HEK293 (cell line): ENCODE measurements around the gene BRCA1.

Source experiments
- CTCF ChIA-PET: fragments of 350-600 bp; formaldehyde crosslinking; extraction: SDS; loops from one replicate; lab custom pipeline; 2021; ENCODE audit warnings: antibody characterized with exemption; lab: Yijun Ruan, JAX
- POLR2A ChIA-PET: fragments of 300-600 bp; formaldehyde crosslinking; extraction: SDS; loops from one replicate; lab custom pipeline; 2020; ENCODE audit warnings: antibody characterized with exemption, inconsistent platforms; lab: Yijun Ruan, JAX
- H3K27ac ChIP-seq: fragments of 200-500 bp; sonication (Bioruptor generic); 2 replicates; pipeline ENCODE4 v1.5.1; 2014; ENCODE audit warnings: low read depth, low read length, control low read depth, inconsistent platforms; ENCODE audit errors: extremely low read depth
- H3K36me3 ChIP-seq, 2 experiments: fragments of 200-500 bp in 1 of 2; sonication (Bioruptor generic) in 1 of 2; 1 replicate in 1 of 2; 2 replicates in 1 of 2; pipeline ENCODE4 v1.5.1; 2014 to 2017; ENCODE audit warnings: inconsistent platforms in 2 of 2, low read length in 2 of 2; ENCODE audit not compliant: control insufficient read depth in 2 of 2, insufficient read depth in 1 of 2
- H3K4me1 ChIP-seq: fragments of 200-500 bp; sonication (Bioruptor generic); 2 replicates; pipeline ENCODE4 v1.5.1; 2014; ENCODE audit warnings: mild to moderate bottlenecking, low read length, inconsistent platforms; ENCODE audit not compliant: control insufficient read depth, insufficient read depth
- H3K4me3 ChIP-seq: 2 replicates; pipeline ENCODE4 v1.5.1; 2011; ENCODE audit warnings: low read depth, mild to moderate bottlenecking, control low read depth, low read length, moderate library complexity
- H3K9me3 ChIP-seq: fragments of 200-500 bp; sonication (Bioruptor generic); 2 replicates; pipeline ENCODE4 v1.5.1; 2014; ENCODE audit warnings: low read depth, low read length, inconsistent platforms; ENCODE audit not compliant: control insufficient read depth, insufficient read depth
- BCL11B ChIP-seq: fragments of 450-650 bp; formaldehyde crosslinking; IDR thresholded peaks from 2 replicates; pipeline ENCODE4 v1.5.1; 2016; ENCODE audit warnings: low read depth, missing biosample characterization, missing genetic modification characterization
- GLI2 ChIP-seq: fragments of 450-650 bp; formaldehyde crosslinking; IDR thresholded peaks from 2 replicates; pipeline ENCODE4; 2017; ENCODE audit warnings: missing biosample characterization, missing genetic modification characterization, low read depth, borderline replicate concordance
- IKZF3 ChIP-seq: fragments of 450-650 bp; IDR thresholded peaks from 2 replicates; pipeline ENCODE4 v1.5.0; 2018; ENCODE audit warnings: missing biosample characterization, mild to moderate bottlenecking, missing genetic modification characterization, moderate library complexity
- KLF8 ChIP-seq: fragments of 450-650 bp; formaldehyde crosslinking; IDR thresholded peaks from 2 replicates; pipeline ENCODE4 v1.5.1; 2016; ENCODE audit warnings: missing biosample characterization, missing genetic modification characterization
- KLF9 ChIP-seq: fragments of 450-650 bp; formaldehyde crosslinking; IDR thresholded peaks from 2 replicates; pipeline ENCODE4 v1.5.1; 2016; ENCODE audit warnings: missing biosample characterization, missing genetic modification characterization, low read depth
- PATZ1 ChIP-seq: fragments of 450-650 bp; formaldehyde crosslinking; IDR thresholded peaks from 2 replicates; pipeline ENCODE4 v1.5.1; 2016; ENCODE audit warnings: missing biosample characterization, missing genetic modification characterization
- SALL2 ChIP-seq: fragments of 450-650 bp; formaldehyde crosslinking; IDR thresholded peaks from 2 replicates; pipeline ENCODE4 v1.5.0; 2017; ENCODE audit warnings: missing biosample characterization, mild to moderate bottlenecking, missing genetic modification characterization, borderline replicate concordance
- SETDB1 ChIP-seq: IDR thresholded peaks from one replicate; pipeline ENCODE4 v1.6.1; 2017; ENCODE audit warnings: mild to moderate bottlenecking, low read length, moderate library complexity, mixed read lengths; ENCODE audit not compliant: insufficient read length
- SP7 ChIP-seq: fragments of 450-650 bp; formaldehyde crosslinking; IDR thresholded peaks from 2 replicates; pipeline ENCODE4 v1.5.1; 2016; ENCODE audit warnings: missing biosample characterization, missing genetic modification characterization
- ZBTB17 ChIP-seq: fragments of 450-650 bp; formaldehyde crosslinking; IDR thresholded peaks from 2 replicates; pipeline ENCODE4 v1.5.1; 2016; ENCODE audit warnings: missing biosample characterization, missing genetic modification characterization
- ZBTB21 ChIP-seq: fragments of 450-650 bp; formaldehyde crosslinking; IDR thresholded peaks from 2 replicates; pipeline ENCODE4 v1.5.1; 2017; ENCODE audit warnings: missing biosample characterization, missing genetic modification characterization
- ZNF138 ChIP-seq: fragments of 450-650 bp; formaldehyde crosslinking; IDR thresholded peaks from 2 replicates; pipeline ENCODE4 v1.5.1; 2016; ENCODE audit warnings: missing biosample characterization, missing genetic modification characterization, borderline replicate concordance
- ZNF157 ChIP-seq: fragments of 450-650 bp; formaldehyde crosslinking; IDR thresholded peaks from 2 replicates; pipeline ENCODE4 v1.5.1; 2016; ENCODE audit warnings: missing biosample characterization, missing genetic modification characterization
- ZNF184 ChIP-seq: fragments of 450-650 bp; IDR thresholded peaks from 2 replicates; pipeline ENCODE4 v1.5.1; 2018; ENCODE audit warnings: missing biosample characterization, mild to moderate bottlenecking, missing genetic modification characterization
- ZNF211 ChIP-seq: fragments of 450-650 bp; formaldehyde crosslinking; IDR thresholded peaks from 2 replicates; pipeline ENCODE4 v1.5.1; 2016; ENCODE audit warnings: low read depth, missing biosample characterization, missing genetic modification characterization
- ZNF221 ChIP-seq: fragments of 450-650 bp; formaldehyde crosslinking; IDR thresholded peaks from 2 replicates; pipeline ENCODE4 v1.5.1; 2017; ENCODE audit warnings: missing biosample characterization, missing genetic modification characterization, borderline replicate concordance
- ZNF302 ChIP-seq: fragments of 450-650 bp; formaldehyde crosslinking; IDR thresholded peaks from 2 replicates; pipeline ENCODE4 v1.5.1; 2016; ENCODE audit warnings: missing biosample characterization, missing genetic modification characterization, low read depth
- ZNF549 ChIP-seq: fragments of 450-650 bp; IDR thresholded peaks from 2 replicates; pipeline ENCODE4 v1.5.1; 2018; ENCODE audit warnings: missing biosample characterization, missing genetic modification characterization, mild to moderate bottlenecking, inconsistent platforms, moderate library complexity
- ZNF600 ChIP-seq: fragments of 450-650 bp; formaldehyde crosslinking; IDR thresholded peaks from 2 replicates; pipeline ENCODE4 v1.5.1; 2016; ENCODE audit warnings: missing biosample characterization, missing genetic modification characterization
- ZNF624 ChIP-seq: fragments of 450-650 bp; formaldehyde crosslinking; IDR thresholded peaks from 2 replicates; pipeline ENCODE4 v1.5.1; 2017; ENCODE audit warnings: missing biosample characterization, missing genetic modification characterization
- ZNF629 ChIP-seq: fragments of 450-650 bp; formaldehyde crosslinking; IDR thresholded peaks from 2 replicates; pipeline ENCODE4 v1.5.1; 2017; ENCODE audit warnings: missing biosample characterization, missing genetic modification characterization
- ZNF654 ChIP-seq: fragments of 450-650 bp; formaldehyde crosslinking; IDR thresholded peaks from 2 replicates; pipeline ENCODE4 v1.5.1; 2016; ENCODE audit warnings: low read depth, missing biosample characterization, missing genetic modification characterization
- ZNF660 ChIP-seq: fragments of 450-650 bp; IDR thresholded peaks from 2 replicates; pipeline ENCODE4 v1.5.1; 2018; ENCODE audit warnings: missing biosample characterization, mild to moderate bottlenecking, missing genetic modification characterization
- ZNF768 ChIP-seq: fragments of 450-650 bp; formaldehyde crosslinking; IDR thresholded peaks from 2 replicates; pipeline ENCODE4 v1.5.1; 2018; ENCODE audit warnings: missing biosample characterization, mild to moderate bottlenecking, missing genetic modification characterization
- ZSCAN23 ChIP-seq: fragments of 450-650 bp; formaldehyde crosslinking; IDR thresholded peaks from 2 replicates; pipeline ENCODE4 v1.5.1; 2016; ENCODE audit warnings: missing biosample characterization, missing genetic modification characterization
- ZSCAN5A ChIP-seq: fragments of 450-650 bp; formaldehyde crosslinking; IDR thresholded peaks from 2 replicates; pipeline ENCODE4 v1.5.1; 2016; ENCODE audit warnings: missing biosample characterization, missing genetic modification characterization
- TF ChIP-seq, protein P1 (sequence below): fragments of 450-650 bp; formaldehyde crosslinking; IDR thresholded peaks from 2 replicates; pipeline ENCODE4 v1.5.1; 2017; ENCODE audit warnings: missing biosample characterization, missing genetic modification characterization

Gene BRCA1

DNA sequence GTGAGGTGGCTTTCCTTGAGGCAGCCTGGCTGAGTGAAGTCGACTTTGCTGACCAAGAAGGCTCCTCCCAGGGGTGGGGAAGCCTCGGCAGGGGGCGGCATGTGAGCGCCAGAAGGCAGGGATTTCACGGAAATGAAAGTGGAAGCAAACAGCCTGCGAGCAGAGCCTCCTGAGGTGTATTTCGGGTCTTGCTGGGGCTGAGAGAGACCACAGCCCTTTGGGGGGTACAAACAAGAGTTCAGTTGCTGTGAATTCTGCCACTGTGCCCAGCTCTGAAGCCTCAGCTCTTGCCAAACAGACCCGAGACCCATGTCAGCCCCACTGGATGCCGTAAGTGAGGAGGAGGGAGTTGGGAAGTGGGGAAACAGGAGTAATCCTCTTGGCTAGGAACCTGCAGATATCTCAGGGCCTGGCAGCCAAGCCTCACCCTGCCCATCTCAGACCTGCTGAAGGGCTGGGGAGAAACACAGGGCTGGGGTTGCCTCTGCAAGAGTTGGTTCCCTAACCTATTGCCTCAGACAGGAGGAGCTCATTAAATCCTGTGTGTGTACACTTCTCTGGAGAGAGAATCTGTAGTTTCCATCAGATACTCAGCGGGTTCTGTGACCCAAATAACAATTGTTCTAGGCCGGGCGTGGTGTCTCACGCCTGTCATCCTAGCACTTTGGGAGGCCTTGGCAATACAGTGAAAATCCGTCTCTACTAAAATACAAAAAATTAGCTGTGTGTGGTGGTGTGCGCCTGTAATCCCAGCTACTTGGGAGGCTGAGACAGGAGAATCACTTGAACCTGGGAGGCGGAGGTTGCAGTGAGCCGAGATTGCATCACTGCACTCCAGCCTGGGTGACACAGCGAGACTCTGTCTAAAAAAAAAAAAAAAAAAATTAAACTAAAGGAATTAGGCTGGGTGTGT lies 118.3 kb downstream of the BRCA1 start, which contains the start of gene IFI35 (continued):
- TF ChIP-seq ZNF211 (no peak), ZNF302 (tag by site-specific recombination) (no peak), SETDB1 (no peak), ZNF138 (no peak), SALL2 (tag by site-specific recombination) (no peak), ZNF624 (tag by site-specific recombination) (no peak), ZNF221 (tag by site-specific recombination) (no peak), ZNF654 (tag by site-specific recombination) (peak; percentile 44), ZSCAN5A (tag by site-specific recombination) (no peak), ZSCAN23 (tag by site-specific recombination) (no peak), BCL11B (tag by site-specific recombination) (no peak), ZNF768 (tag by site-specific recombination) (no peak), ZNF157 (tag by site-specific recombination) (no peak)
- TF ChIP-seq, protein P1, sequence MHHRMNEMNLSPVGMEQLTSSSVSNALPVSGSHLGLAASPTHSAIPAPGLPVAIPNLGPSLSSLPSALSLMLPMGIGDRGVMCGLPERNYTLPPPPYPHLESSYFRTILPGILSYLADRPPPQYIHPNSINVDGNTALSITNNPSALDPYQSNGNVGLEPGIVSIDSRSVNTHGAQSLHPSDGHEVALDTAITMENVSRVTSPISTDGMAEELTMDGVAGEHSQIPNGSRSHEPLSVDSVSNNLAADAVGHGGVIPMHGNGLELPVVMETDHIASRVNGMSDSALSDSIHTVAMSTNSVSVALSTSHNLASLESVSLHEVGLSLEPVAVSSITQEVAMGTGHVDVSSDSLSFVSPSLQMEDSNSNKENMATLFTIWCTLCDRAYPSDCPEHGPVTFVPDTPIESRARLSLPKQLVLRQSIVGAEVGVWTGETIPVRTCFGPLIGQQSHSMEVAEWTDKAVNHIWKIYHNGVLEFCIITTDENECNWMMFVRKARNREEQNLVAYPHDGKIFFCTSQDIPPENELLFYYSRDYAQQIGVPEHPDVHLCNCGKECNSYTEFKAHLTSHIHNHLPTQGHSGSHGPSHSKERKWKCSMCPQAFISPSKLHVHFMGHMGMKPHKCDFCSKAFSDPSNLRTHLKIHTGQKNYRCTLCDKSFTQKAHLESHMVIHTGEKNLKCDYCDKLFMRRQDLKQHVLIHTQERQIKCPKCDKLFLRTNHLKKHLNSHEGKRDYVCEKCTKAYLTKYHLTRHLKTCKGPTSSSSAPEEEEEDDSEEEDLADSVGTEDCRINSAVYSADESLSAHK (tag by site-specific recombination) = 0 out of 2 replicates have a peak, but pooled peaks have one; percentile 9

- Histone ChIP-seq H3K9me3 (no peaks in the 10 kb centered on the region), H3K36me3 (peaks cover 46 to 59% of the 10 kb centered on the region in 2 experiments), H3K4me1 (peaks cover 7% of the 10 kb centered on the region; the same call in 1 of the 2 replicates), H3K4me3 (no peak overlapping the region), H3K27ac (no peak overlapping the region)
- ChIA-PET CTCF (no interaction called here), POLR2A (interaction anchor here (0.7 to 1.2 kb wide), 3 partner anchors 21 to 156 kb away, joined by 3 to 5 read pairs (median 5); no protein-coding TSS in a partner anchor)
- TF ChIP-seq ZNF549 (tag by site-specific recombination) (no peak), KLF9 (peak; percentile 42; the same call in 1 of the 2 replicates), KLF8 (peak; percentile 58; the same call in 1 of the 2 replicates), ZNF600 (tag by site-specific recombination) (peak; percentile 62; the same call in 1 of the 2 replicates), ZBTB21 (tag by site-specific recombination) (no peak), ZNF660 (0 out of 2 replicates have a peak, but pooled peaks have one; percentile 29), PATZ1 (tag by site-specific recombination) (peak; percentile 54; the same call in 1 of the 2 replicates), ZBTB17 (tag by site-specific recombination) (peak; percentile 97), ZNF184 (tag by site-specific recombination) (0 out of 2 replicates have a peak, but pooled peaks have one; percentile 16), ZNF629 (tag by site-specific recombination) (peak; percentile 16; the same call in 1 of the 2 replicates), GLI2 (tag by site-specific recombination) (no peak), IKZF3 (0 out of 2 replicates have a peak, but pooled peaks have one; percentile 15), SP7 (tag by site-specific recombination) (peak; percentile 64; the same call in 1 of the 2 replicates)
These were observed 121.5 kb downstream of the BRCA1 start for GRCh38 chr17:43003542-43004172.
